Measurements from ENCODE around the gene ENAH.
A peak's percentile ranks its signal among the peaks of the same experiment; 100 is the strongest.

The ENAH gene

DNA sequence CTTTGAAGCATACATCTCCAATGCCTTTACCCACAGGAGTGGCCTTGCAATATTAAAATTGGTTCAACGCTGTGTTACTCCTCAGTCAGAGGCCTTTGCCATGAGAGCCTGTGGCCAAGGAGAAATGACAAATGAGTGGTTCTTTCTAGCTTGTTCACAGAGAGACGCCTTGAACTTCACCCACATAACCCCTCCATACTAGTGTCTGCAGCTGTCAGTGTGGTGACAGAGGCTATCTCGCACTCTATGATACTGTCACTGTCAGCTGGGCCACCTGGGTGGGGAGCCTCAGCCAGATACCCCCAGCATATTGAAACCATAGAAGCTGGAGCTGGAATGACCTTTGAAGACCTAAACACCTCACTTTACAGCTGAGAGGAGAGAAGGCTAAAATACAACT is 167.7 kb downstream of the ENAH start:
- H3K4me3 ChIP-seq (ENCODE audit: control insufficient read depth, low read depth, low read length) = no peak overlapping the region
- no peak for DNase-seq (ENCODE audit: low read depth)
- TF ChIP-seq, protein P1, sequence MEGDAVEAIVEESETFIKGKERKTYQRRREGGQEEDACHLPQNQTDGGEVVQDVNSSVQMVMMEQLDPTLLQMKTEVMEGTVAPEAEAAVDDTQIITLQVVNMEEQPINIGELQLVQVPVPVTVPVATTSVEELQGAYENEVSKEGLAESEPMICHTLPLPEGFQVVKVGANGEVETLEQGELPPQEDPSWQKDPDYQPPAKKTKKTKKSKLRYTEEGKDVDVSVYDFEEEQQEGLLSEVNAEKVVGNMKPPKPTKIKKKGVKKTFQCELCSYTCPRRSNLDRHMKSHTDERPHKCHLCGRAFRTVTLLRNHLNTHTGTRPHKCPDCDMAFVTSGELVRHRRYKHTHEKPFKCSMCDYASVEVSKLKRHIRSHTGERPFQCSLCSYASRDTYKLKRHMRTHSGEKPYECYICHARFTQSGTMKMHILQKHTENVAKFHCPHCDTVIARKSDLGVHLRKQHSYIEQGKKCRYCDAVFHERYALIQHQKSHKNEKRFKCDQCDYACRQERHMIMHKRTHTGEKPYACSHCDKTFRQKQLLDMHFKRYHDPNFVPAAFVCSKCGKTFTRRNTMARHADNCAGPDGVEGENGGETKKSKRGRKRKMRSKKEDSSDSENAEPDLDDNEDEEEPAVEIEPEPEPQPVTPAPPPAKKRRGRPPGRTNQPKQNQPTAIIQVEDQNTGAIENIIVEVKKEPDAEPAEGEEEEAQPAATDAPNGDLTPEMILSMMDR (conservative IDR thresholded peaks at IDR 0.05; ENCODE audit: control insufficient read depth, insufficient read depth, low read depth, low read length) = no peak

- TF ChIP-seq, protein P1 (conservative IDR thresholded peaks at IDR 0.05; ENCODE audit: control insufficient read depth, insufficient read depth, low read depth, low read length) = no peak
- no peak for DNase-seq (ENCODE audit: low read depth)
Observed at GRCh38 chr1:225484657-225485214, 168.2 kb downstream of the ENAH start.

DNA sequence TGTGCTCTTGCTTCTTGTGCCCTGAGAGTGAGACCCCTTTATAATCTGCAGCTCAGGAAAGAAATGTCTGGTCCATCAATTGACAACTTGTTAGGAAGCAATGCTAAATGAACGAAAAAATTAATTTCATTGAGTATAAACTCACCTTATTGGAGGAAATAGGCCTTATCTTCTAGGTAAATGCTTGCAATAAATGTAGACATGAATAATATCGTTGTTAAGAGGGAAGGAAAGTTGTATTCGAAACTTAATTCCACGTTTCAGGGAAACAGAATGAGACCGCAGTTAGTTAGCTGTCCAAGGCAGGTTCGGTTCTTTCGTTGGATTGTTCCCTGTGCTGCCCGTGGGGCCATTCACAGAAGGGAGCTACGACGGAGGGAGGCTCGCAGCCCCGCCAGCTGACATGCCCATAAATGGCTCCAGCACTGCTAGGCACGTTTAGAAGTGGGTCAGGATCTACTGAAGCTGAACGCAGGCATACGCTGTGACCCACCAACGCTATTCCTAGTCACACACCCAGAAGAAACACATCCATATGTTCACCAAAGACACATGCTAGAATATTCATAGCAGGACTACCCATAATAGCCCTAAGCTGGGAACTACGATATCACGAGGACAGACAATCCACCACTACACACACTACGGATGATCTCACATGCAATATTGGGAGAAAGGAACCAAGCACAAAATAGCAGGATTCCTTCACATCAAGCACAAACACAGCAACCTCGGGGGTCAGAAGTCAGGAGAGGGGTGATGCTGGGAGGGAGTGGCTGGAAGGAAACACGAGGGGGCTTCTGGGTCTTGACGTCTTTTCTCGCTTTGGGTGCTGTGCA is 168.9 kb downstream of the ENAH start:
- TF ChIP-seq, protein P1 (conservative IDR thresholded peaks at IDR 0.05; ENCODE audit: control insufficient read depth, insufficient read depth, low read depth, low read length) = no peak
- DNase-seq (ENCODE audit: low read depth) = no peak
- no peak overlapping the region for H3K4me3 ChIP-seq (ENCODE audit: control insufficient read depth, low read depth, low read length)

More at GRCh38 chr1:225484657-225485214, 168.2 kb downstream of the ENAH start:
- H3K4me3 ChIP-seq (ENCODE audit: control insufficient read depth, low read depth, low read length) = no peak overlapping the region

GRCh38 chr1:225482421-225482950 is 170.4 kb downstream of the ENAH start:
- H3K4me3 ChIP-seq (ENCODE audit: control insufficient read depth, low read depth, low read length) = no peak overlapping the region
- DNase-seq (ENCODE audit: low read depth) = peak; percentile 15
- TF ChIP-seq, protein P1 (conservative IDR thresholded peaks at IDR 0.05; ENCODE audit: control insufficient read depth, insufficient read depth, low read depth, low read length) = no peak

- TF ChIP-seq, protein P1 (conservative IDR thresholded peaks at IDR 0.05; ENCODE audit: control insufficient read depth, insufficient read depth, low read depth, low read length) = no peak
- no peak for DNase-seq (ENCODE audit: low read depth)
- H3K4me3 ChIP-seq (ENCODE audit: control insufficient read depth, low read depth, low read length) = no peak overlapping the region
Observed at GRCh38 chr1:225481738-225482137, 171.2 kb downstream of the ENAH start.

DNA sequence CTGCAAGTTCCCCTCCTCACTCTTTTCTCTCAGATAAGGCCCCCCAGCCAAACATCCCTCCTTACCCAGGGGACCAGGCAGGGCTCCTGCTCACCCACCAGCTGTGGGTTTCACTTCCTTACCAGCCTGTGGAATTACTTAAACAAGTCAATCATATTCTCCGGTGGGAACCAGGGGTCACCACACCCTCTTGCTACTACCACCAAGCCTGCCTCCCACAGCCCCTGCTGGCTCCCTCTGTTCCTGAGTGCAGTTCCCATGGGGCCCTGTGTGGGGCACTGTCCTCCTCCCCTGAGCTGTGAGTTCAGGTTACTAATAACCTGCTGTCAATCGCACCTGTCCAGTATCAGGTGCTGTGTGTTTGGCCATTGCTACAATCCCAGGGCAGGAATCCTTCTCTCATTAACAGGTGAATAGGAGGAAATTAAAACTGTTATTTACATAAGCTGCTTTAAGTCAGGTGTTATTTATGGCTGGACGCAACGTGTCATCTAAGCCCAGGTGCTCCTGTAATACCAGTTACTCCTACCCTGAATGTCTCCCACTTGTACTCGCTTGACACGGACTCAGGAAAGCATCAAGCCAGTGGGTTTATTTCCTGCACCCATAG is 172.0 kb downstream of the ENAH start:
- TF ChIP-seq, protein P1 (conservative IDR thresholded peaks at IDR 0.05; ENCODE audit: control insufficient read depth, insufficient read depth, low read depth, low read length) = peak; percentile 86
- peak; percentile 30 for DNase-seq (ENCODE audit: low read depth)
- H3K4me3 ChIP-seq (ENCODE audit: control insufficient read depth, low read depth, low read length) = no peak overlapping the region
